Skeletal muscle cell (primary cell): ENCODE results near the gene BICD1.

Experiments
- DNase-seq: peaks from one replicate; pipeline ENCODE4 v3.0.0-alpha.2; 2010; ENCODE audit warnings: low read depth
- H3K4me3 ChIP-seq: 2 replicates; pipeline ENCODE4 v1.5.1; 2011; ENCODE audit warnings: low read depth, mild to moderate bottlenecking, control low read depth, low read length, moderate library complexity

The BICD1 gene

GRCh38 chr12:32303174-32303549, 196.5 kb downstream of the BICD1 start:
- no peak for DNase-seq
- H3K4me3 ChIP-seq: no peak overlapping the region

GRCh38 chr12:32305163-32305562, 198.5 kb downstream of the BICD1 start:
- H3K4me3 ChIP-seq: no peak overlapping the region
- DNase-seq: no peak

- no peak for DNase-seq
- H3K4me3 ChIP-seq: no peak overlapping the region
These were observed 200.7 kb downstream of the BICD1 start for GRCh38 chr12:32307326-32307725.

- DNase-seq: no peak
- no peak overlapping the region for H3K4me3 ChIP-seq
These were observed 203.4 kb downstream of the BICD1 start for GRCh38 chr12:32309811-32310736.

- peak; percentile 22 for DNase-seq
- H3K4me3 ChIP-seq: no peak overlapping the region
These were observed 205.5 kb downstream of the BICD1 start for GRCh38 chr12:32312049-32312670.

- H3K4me3 ChIP-seq: no peak overlapping the region
- no peak for DNase-seq
These were observed 215.7 kb downstream of the BICD1 start for GRCh38 chr12:32322354-32322753.

GRCh38 chr12:32331133-32331532, 224.5 kb downstream of the BICD1 start:
- no peak for DNase-seq
- H3K4me3 ChIP-seq: no peak overlapping the region

GRCh38 chr12:32332446-32332845, 225.8 kb downstream of the BICD1 start:
- no peak for DNase-seq
- no peak overlapping the region for H3K4me3 ChIP-seq

- no peak for DNase-seq
- H3K4me3 ChIP-seq: no peak overlapping the region
These were observed 227.7 kb downstream of the BICD1 start for GRCh38 chr12:32334371-32334777.

GRCh38 chr12:32336261-32336660, 229.6 kb downstream of the BICD1 start:
- DNase-seq: no peak
- H3K4me3 ChIP-seq: no peak overlapping the region

- no peak overlapping the region for H3K4me3 ChIP-seq
These were observed 236.8 kb downstream of the BICD1 start for GRCh38 chr12:32343496-32343895.

GRCh38 chr12:32344047-32344446, 237.4 kb downstream of the BICD1 start:
- no peak overlapping the region for H3K4me3 ChIP-seq
- DNase-seq: no peak

More at GRCh38 chr12:32343496-32343895, 236.8 kb downstream of the BICD1 start:
- DNase-seq: no peak

- DNase-seq: no peak
- H3K4me3 ChIP-seq: no peak overlapping the region
These were observed 246.9 kb downstream of the BICD1 start for GRCh38 chr12:32353540-32353939.

- H3K4me3 ChIP-seq: no peak overlapping the region
- DNase-seq: no peak
These were observed 251.1 kb downstream of the BICD1 start for GRCh38 chr12:32357601-32358249.

GRCh38 chr12:32360956-32361355, 254.3 kb downstream of the BICD1 start:
- DNase-seq: no peak
- H3K4me3 ChIP-seq: no peak overlapping the region

GRCh38 chr12:32362892-32363291, 256.2 kb downstream of the BICD1 start:
- H3K4me3 ChIP-seq: no peak overlapping the region
- DNase-seq: no peak

- DNase-seq: peak; percentile 27
- no peak overlapping the region for H3K4me3 ChIP-seq
These were observed 258.9 kb downstream of the BICD1 start for GRCh38 chr12:32365473-32366064.

- no peak for DNase-seq
- H3K4me3 ChIP-seq: no peak overlapping the region
These were observed 260.1 kb downstream of the BICD1 start for GRCh38 chr12:32366714-32367113.

- no peak overlapping the region for H3K4me3 ChIP-seq
- no peak for DNase-seq
These were observed 260.7 kb downstream of the BICD1 start for GRCh38 chr12:32367381-32367780.

- no peak overlapping the region for H3K4me3 ChIP-seq
- DNase-seq: peak; percentile 7
These were observed 262.6 kb downstream of the BICD1 start for GRCh38 chr12:32369202-32369601.
